T-helper 17 cell (primary cell): ENCODE data around the gene TMPRSS6. TPM values are rescaled to one million over a fixed set of nuclear protein-coding genes. Genes with fewer than 3 reads are reported as not detected.

Experiments
- ATAC-seq: fragments of 150-1000 bp; cut with Tn5 transposase; 2 replicates; pipeline ENCODE4 v1.10.0; 2021; ENCODE audit warnings: mild to moderate bottlenecking, moderate library complexity
- DNase-seq, 3 donors: peaks; one replicate each; pipeline versions ENCODE4 v3.0.0 to v3.0.0-alpha.2; 2020 to 2021
- H3K9me3 ChIP-seq: one replicate; pipeline ENCODE4 v1.7.0; 2013; ENCODE audit warnings: low read length, mild to moderate bottlenecking; ENCODE audit not compliant: control insufficient read depth, poor library complexity, severe bottlenecking
- H3K27ac Mint-ChIP-seq: one replicate; pipeline ENCODE4 v1.8.0; 2022; ENCODE audit warnings: mild to moderate bottlenecking, moderate library complexity, mixed read lengths
- H3K27me3 Mint-ChIP-seq: one replicate; pipeline ENCODE4 v1.8.0; 2022; ENCODE audit warnings: mixed read lengths
- H3K36me3 Mint-ChIP-seq: one replicate; pipeline ENCODE4 v1.8.0; 2022; ENCODE audit warnings: low read depth, mixed read lengths
- H3K4me1 Mint-ChIP-seq: one replicate; pipeline ENCODE4 v1.8.0; 2022; ENCODE audit warnings: mild to moderate bottlenecking, mixed read lengths
- H3K4me3 Mint-ChIP-seq: one replicate; pipeline ENCODE4 v1.8.0; 2022; ENCODE audit warnings: mild to moderate bottlenecking, moderate library complexity, mixed read lengths
- total RNA-seq, 4 donors: library from RNA in 2 of 4; stranded (reverse) in 2 of 4; gene quantifications; one replicate each; pipeline ENCODE4 v1.2.3 and lab custom pipeline; 2022 to 2026

The TMPRSS6 gene
- total RNA-seq, 2 donors from 2014 or later, result 0.31 to 0.92 TPM

DNA sequence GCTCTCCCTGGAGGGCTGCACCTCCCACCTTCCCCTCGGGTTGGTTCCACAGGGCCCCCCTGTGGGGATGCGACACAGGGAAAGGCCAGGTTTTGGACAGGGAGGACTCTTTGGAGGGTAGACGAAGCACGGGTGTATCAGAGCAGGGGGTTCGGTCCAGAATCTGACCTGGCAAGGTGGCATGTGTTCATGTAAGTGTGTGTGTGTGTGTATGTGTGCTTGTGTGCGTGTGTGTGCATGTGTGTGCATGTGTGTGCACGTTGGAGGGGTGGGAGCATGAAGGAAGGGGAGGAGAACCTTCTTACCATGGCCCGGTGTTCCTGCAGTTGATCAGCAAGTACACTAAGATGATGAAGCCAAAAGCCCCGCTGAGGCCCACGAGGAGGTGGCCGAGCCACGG, 25.5 kb upstream of the TMPRSS6 start:
- ATAC-seq, result no peak
- peak overlapping the region; percentile 56 for H3K27ac Mint-ChIP-seq
- peaks cover 15% of the 10 kb centered on the region for H3K4me1 Mint-ChIP-seq
- DNase-seq, result no peak
- H3K27me3 Mint-ChIP-seq, result no peaks in the 10 kb centered on the region
- no peak overlapping the region for H3K4me3 Mint-ChIP-seq
- no peaks in the 10 kb centered on the region for H3K9me3 ChIP-seq
- H3K36me3 Mint-ChIP-seq, result peaks cover 18% of the 10 kb centered on the region

GRCh38 chr22:37133304-37134018, 23.9 kb upstream of the TMPRSS6 start:
- Mint-ChIP-seq H3K27ac (peak overlapping the region; percentile 88), H3K4me1 (peaks cover 11% of the 10 kb centered on the region), H3K4me3 (no peak overlapping the region), H3K27me3 (no peaks in the 10 kb centered on the region), H3K36me3 (peaks cover 16% of the 10 kb centered on the region)
- no peak for DNase-seq
- H3K9me3 ChIP-seq, result no peaks in the 10 kb centered on the region
- ATAC-seq, result no peak

DNA sequence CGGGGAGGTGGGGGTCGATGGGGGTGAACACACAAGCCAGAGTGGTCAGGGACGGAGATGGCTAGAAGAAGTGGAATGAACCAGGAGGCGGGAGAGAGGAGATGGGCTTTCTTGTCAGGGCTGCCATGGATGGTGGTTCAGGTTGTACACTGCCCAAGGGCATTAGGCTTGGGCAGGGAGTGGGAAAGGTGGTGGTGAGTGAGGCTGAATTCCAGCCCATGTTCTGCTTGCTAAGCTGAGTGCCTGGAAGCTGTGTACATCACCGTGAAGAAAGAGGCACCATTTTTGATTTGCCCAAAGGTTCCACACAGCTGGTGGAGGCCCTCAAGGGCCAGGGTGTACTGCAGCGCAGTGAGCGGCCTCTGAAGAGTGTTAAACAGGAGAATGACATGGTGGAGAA, 23.3 kb upstream of the TMPRSS6 start:
- Mint-ChIP-seq H3K36me3 (peaks cover 14% of the 10 kb centered on the region), H3K27ac (peak overlapping the region; percentile 88), H3K4me3 (no peak overlapping the region), H3K27me3 (no peaks in the 10 kb centered on the region), H3K4me1 (peaks cover 7% of the 10 kb centered on the region)
- H3K9me3 ChIP-seq, result no peaks in the 10 kb centered on the region
- DNase-seq (no peak), ATAC-seq (no peak)

DNA sequence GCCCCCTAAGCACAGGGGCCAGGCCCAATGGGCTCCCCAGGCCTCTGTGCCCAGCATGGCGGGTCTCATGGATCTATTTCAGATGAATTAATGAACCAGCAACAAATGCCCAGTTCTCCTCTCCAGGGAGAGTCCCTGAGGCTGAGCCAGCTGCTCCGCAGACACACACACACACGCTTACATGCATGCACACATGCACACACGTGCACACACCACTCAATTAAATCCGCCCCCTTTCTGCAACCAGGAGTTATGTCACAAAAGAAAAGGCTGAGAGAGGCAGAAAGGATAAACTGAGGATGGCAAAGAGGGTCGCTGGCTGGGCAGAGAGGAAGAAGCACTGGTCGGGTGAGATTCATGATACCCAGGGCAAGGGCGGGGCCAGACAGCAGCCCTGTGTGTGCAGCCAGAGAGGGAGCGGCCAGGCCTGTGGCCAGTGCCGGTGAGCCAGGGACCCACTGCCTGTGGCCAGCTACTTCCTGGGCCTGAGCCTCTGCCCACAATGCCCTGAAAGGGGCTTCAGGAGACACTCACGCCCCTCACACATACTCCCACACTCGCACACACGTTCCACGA, 20.4 kb upstream of the TMPRSS6 start:
- H3K27ac Mint-ChIP-seq, result peak overlapping the region; percentile 57
- peaks cover 17% of the 10 kb centered on the region for H3K4me1 Mint-ChIP-seq
- DNase-seq (no peak), ATAC-seq (no peak)
- no peaks in the 10 kb centered on the region for H3K27me3 Mint-ChIP-seq
- H3K4me3 Mint-ChIP-seq, result no peak overlapping the region
- peaks cover 10% of the 10 kb centered on the region for H3K36me3 Mint-ChIP-seq
- no peaks in the 10 kb centered on the region for H3K9me3 ChIP-seq

DNA sequence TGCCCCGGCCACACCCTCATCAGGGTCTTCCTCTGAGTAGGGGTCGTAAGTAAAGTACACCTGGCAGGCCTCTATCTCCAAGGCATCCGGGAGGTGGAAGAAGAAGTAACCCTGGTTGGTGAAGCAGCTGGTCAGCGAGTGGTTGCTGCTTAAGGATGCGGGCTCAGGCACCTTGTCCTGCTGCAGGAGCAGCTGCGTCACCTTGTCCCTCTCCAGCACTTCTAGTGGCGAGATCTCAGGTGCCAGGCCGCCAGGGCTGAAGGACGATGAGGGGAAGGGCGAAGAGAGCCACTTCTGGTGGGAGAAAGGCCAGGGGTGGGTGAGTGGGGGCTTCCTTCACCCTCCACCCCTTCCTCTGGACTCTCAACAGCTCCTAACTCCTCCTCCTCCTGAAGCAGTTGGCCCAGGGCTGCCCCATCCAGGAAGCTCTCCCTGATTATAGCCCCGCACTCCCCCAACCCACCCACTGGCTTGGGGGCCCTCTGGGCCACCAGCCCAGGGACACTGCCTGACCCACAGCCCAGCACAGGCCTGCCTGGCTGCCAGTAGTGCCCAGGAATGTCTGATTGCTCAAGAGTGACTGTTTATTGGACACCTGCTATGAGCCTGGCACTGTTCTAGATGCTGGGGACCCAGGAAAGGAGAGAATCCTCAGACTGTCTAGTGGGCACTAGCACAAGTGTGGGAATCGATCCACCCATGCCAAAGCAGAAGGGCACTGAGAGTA, 19.2 kb upstream of the TMPRSS6 start:
- Mint-ChIP-seq H3K27me3 (no peaks in the 10 kb centered on the region), H3K27ac (no peak overlapping the region), H3K4me3 (no peak overlapping the region), H3K36me3 (peaks cover 8% of the 10 kb centered on the region), H3K4me1 (peaks cover 18% of the 10 kb centered on the region)
- DNase-seq, result no peak
- H3K9me3 ChIP-seq, result no peaks in the 10 kb centered on the region
- ATAC-seq, result no peak

DNA sequence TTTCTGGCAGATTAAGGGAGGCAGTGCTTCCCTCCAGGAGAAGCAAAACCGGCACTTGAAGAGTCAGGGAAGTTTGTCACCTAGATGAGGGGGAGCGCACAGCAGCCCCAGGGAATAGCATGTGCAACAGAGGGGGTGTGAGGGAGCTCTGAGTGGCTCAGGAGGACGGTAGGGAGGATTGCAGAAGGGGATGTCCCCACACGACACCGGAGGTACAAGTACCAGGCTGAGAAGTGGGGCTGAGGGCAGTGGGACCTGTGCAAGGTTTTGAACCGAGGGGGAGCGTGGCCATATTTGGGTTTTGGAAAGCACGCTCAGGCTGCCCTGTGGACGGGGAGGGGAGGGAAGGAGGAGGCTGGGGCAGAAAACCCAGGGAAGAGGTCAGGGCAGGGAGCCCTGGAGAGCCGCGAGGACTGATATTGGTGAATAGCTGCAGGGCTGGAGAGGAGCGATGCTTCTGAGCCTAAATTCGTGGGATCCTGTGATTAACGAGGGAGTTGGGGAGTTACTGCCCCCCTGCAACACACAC, 17.9 kb upstream of the TMPRSS6 start:
- peaks cover 22% of the 10 kb centered on the region for H3K4me1 Mint-ChIP-seq

GRCh38 chr22:37126882-37127281, 17.4 kb upstream of the TMPRSS6 start:
- DNase-seq, result no peak
- H3K9me3 ChIP-seq, result no peaks in the 10 kb centered on the region
- Mint-ChIP-seq H3K36me3 (peaks cover 2% of the 10 kb centered on the region), H3K4me3 (no peak overlapping the region), H3K4me1 (peaks cover 27% of the 10 kb centered on the region), H3K27ac (peak overlapping the region; percentile 100), H3K27me3 (no peaks in the 10 kb centered on the region)
- ATAC-seq, result no peak

More for the DNA sequence above, 17.9 kb upstream of the TMPRSS6 start:
- DNase-seq, result no peak
- peaks cover 2% of the 10 kb centered on the region for H3K36me3 Mint-ChIP-seq
- ATAC-seq, result peak; percentile 55
- H3K4me3 Mint-ChIP-seq, result peak overlapping the region; percentile 47
- H3K9me3 ChIP-seq, result no peaks in the 10 kb centered on the region
- peak overlapping the region; percentile 100 for H3K27ac Mint-ChIP-seq
- no peaks in the 10 kb centered on the region for H3K27me3 Mint-ChIP-seq

- DNase-seq (no peak), ATAC-seq (no peak)
- no peaks in the 10 kb centered on the region for H3K9me3 ChIP-seq
- H3K4me3 Mint-ChIP-seq, result no peak overlapping the region
- no peaks in the 10 kb centered on the region for H3K27me3 Mint-ChIP-seq
- H3K4me1 Mint-ChIP-seq, result peaks cover 30% of the 10 kb centered on the region
- peaks cover 2% of the 10 kb centered on the region for H3K36me3 Mint-ChIP-seq
- H3K27ac Mint-ChIP-seq, result peak overlapping the region; percentile 100
Observed at GRCh38 chr22:37126383-37126782, 16.9 kb upstream of the TMPRSS6 start.

DNA sequence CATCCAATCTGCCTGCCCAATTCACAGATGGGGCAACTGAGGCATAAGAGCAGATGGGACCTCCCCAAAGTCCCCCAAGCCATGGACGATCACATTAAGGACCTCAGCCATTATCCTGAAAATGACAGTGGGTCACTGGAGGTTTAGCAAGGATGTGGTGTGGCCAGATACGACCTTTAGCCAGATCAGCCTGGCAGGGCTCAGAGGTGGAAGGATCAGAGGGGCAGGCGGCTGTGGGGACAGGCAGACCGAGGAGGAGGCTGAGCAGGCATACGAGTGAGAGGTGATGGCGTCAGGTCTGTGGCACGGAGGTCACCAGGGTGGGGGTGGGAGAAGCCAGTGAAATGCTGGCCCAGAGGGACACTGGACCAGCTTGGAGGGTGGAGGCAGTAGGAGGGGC, 14.1 kb upstream of the TMPRSS6 start:
- Mint-ChIP-seq H3K36me3 (no peaks in the 10 kb centered on the region), H3K4me1 (peaks cover 44% of the 10 kb centered on the region)

DNA sequence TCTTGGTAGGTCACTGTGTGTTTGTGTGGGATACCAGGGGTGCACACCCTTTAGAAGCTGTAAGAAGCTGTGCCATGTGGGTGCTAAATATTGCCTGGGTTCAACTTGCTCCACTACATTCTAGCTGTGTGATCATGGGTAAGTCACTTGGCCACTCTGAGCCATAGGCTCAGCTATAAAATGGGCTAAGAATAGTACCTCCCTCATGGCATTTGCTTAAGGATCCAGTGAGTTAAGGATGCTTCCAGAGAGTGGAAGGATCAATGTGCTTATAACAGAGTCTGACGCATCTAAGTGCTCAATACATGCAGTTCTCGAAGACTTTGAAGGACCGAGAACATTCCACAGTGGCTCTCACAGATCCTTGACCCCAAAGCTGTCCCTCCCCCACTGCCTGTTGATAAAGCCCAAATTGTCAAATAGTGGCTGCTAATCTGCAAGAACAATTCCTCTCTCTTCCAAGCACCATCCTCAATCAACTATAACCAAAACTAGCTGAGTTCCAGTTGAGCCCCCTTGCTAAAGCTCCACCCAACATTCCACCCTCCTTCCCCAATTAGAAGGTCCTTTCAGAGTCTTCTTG, 13.2 kb upstream of the TMPRSS6 start:
- ATAC-seq, result no peak
- Mint-ChIP-seq H3K36me3 (no peaks in the 10 kb centered on the region), H3K4me3 (peak overlapping the region; percentile 89)

More for the DNA sequence above, 14.1 kb upstream of the TMPRSS6 start:
- ATAC-seq (no peak), DNase-seq (no peak)
- H3K9me3 ChIP-seq, result no peaks in the 10 kb centered on the region
- Mint-ChIP-seq H3K27me3 (no peaks in the 10 kb centered on the region), H3K4me3 (no peak overlapping the region), H3K27ac (peak overlapping the region; percentile 100)

GRCh38 chr22:37121887-37122591, 12.5 kb upstream of the TMPRSS6 start:
- H3K27me3 Mint-ChIP-seq, result no peaks in the 10 kb centered on the region
- peaks cover 45% of the 10 kb centered on the region for H3K4me1 Mint-ChIP-seq
- no peaks in the 10 kb centered on the region for H3K36me3 Mint-ChIP-seq
- peak overlapping the region; percentile 100 for H3K27ac Mint-ChIP-seq
- ATAC-seq (peak; percentile 98), DNase-seq (peak; percentile 77 to 90 (median 83))
- H3K9me3 ChIP-seq, result no peaks in the 10 kb centered on the region
- peak overlapping the region; percentile 89 for H3K4me3 Mint-ChIP-seq

More for the DNA sequence above, 13.2 kb upstream of the TMPRSS6 start:
- DNase-seq, result no peak
- H3K4me1 Mint-ChIP-seq, result peaks cover 50% of the 10 kb centered on the region
- H3K27ac Mint-ChIP-seq, result peak overlapping the region; percentile 100
- no peaks in the 10 kb centered on the region for H3K27me3 Mint-ChIP-seq
- H3K9me3 ChIP-seq, result no peaks in the 10 kb centered on the region

DNA sequence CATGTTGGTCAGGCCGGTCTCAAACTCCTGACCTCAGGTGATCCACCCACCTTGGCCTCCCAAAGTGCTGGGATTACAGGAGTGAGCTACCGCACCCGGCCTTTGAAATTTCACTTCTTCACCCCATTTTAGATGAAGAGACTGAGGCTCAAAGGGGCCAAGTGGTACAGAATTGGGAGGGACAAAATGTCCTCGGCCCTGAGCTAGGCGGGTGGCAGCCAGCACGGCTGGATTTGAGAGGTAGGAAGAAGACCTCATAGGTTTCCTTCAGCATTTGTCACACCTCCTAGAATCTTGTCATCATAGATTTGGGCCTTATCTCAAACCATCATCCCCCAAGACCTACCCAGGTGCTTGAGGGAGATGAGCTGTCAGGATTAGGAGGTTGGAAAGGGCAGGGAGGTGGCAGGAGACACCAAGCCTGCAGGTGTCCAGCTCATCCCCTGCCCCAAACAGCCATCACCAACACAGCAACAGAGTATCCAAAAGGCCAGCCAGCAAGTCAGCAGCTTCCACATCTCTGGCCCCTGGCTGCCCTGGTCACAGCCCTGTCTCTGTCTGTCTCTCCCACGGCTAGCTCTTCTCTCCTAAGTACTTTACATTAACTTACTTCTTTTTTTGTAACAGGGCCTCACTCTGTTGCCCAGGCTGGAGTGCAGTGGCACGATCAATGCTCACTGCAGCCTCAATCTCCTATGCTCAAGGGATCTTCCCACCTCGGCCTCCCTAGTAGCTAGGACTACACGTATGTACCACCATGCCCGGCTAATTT, 11.2 kb upstream of the TMPRSS6 start:
- peaks cover 47% of the 10 kb centered on the region for H3K4me1 Mint-ChIP-seq
- no peaks in the 10 kb centered on the region for H3K9me3 ChIP-seq
- H3K4me3 Mint-ChIP-seq, result peak overlapping the region; percentile 72
- ATAC-seq (no peak), DNase-seq (no peak)
- no peaks in the 10 kb centered on the region for H3K36me3 Mint-ChIP-seq
- H3K27ac Mint-ChIP-seq, result peak overlapping the region; percentile 100
- no peaks in the 10 kb centered on the region for H3K27me3 Mint-ChIP-seq
